ENCODE results near the gene PKD2. TPM values are rescaled to one million over a fixed set of nuclear protein-coding genes. Genes with fewer than 3 reads are reported as not detected.
"Not testable (repeated sequence)": the region's sequence is repeated elsewhere in the genome, so short reads cannot be mapped to it uniquely, and the experiment has no call there.

PKD2 gene
- polyA plus RNA-seq, 1 donor from 2014 or later, result 54.8 TPM

DNA sequence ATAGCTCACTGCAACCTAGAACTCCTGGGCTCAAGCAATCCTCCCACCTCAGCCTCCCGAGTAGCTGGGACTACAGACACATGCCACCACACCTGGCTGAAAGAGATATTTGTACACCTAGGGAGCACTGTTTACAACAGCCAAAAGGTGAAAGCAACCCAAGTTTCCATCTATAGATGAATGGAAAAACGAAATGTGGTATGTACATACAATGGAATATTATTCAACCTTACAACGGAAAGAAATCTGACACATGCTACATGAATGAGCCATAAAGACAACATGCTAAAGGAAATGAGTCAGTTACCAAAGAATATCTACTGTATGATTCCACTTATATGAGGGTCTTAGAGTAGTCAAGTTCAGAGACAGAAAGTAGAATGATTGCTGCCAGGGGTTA lies 98.8 kb downstream of the PKD2 start:
- no peaks in the 10 kb centered on the region for H3K79me2 ChIP-seq (replicated peaks; ENCODE audit: insufficient read depth, low read length)
- no peak overlapping the region for H3K4me2 ChIP-seq (ENCODE audit: low read length)
- no peaks in the 10 kb centered on the region for H4K20me1 ChIP-seq (ENCODE audit: insufficient read depth)
- no peak overlapping the region for H3K9ac ChIP-seq (ENCODE audit: low read length)
- no peaks in the 10 kb centered on the region for H3K36me3 ChIP-seq (ENCODE audit: insufficient read depth, low read length)
- TF ChIP-seq EZH2 (IDR thresholded peaks at IDR 0.05; ENCODE audit: borderline replicate concordance, insufficient read depth, low read length, poor library complexity, severe bottlenecking) (no peak), RAD21 (conservative IDR thresholded peaks at IDR 0.05) (no peak), SMC3 (conservative IDR thresholded peaks at IDR 0.05; ENCODE audit: poor library complexity) (no peak), EP300 (conservative IDR thresholded peaks at IDR 0.05; ENCODE audit: poor library complexity, severe bottlenecking) (no peak), POLR2AphosphoS5 (IDR thresholded peaks at IDR 0.05) (no peak), MXI1 (conservative IDR thresholded peaks at IDR 0.05; ENCODE audit: poor library complexity, severe bottlenecking) (no peak), TAF1 (IDR thresholded peaks at IDR 0.05; ENCODE audit: low read depth) (no peak)
- TF ChIP-seq, protein P1, sequence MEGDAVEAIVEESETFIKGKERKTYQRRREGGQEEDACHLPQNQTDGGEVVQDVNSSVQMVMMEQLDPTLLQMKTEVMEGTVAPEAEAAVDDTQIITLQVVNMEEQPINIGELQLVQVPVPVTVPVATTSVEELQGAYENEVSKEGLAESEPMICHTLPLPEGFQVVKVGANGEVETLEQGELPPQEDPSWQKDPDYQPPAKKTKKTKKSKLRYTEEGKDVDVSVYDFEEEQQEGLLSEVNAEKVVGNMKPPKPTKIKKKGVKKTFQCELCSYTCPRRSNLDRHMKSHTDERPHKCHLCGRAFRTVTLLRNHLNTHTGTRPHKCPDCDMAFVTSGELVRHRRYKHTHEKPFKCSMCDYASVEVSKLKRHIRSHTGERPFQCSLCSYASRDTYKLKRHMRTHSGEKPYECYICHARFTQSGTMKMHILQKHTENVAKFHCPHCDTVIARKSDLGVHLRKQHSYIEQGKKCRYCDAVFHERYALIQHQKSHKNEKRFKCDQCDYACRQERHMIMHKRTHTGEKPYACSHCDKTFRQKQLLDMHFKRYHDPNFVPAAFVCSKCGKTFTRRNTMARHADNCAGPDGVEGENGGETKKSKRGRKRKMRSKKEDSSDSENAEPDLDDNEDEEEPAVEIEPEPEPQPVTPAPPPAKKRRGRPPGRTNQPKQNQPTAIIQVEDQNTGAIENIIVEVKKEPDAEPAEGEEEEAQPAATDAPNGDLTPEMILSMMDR (IDR thresholded peaks at IDR 0.05; ENCODE audit: poor library complexity, severe bottlenecking), result no peak
- TF ChIP-seq, protein P2, sequence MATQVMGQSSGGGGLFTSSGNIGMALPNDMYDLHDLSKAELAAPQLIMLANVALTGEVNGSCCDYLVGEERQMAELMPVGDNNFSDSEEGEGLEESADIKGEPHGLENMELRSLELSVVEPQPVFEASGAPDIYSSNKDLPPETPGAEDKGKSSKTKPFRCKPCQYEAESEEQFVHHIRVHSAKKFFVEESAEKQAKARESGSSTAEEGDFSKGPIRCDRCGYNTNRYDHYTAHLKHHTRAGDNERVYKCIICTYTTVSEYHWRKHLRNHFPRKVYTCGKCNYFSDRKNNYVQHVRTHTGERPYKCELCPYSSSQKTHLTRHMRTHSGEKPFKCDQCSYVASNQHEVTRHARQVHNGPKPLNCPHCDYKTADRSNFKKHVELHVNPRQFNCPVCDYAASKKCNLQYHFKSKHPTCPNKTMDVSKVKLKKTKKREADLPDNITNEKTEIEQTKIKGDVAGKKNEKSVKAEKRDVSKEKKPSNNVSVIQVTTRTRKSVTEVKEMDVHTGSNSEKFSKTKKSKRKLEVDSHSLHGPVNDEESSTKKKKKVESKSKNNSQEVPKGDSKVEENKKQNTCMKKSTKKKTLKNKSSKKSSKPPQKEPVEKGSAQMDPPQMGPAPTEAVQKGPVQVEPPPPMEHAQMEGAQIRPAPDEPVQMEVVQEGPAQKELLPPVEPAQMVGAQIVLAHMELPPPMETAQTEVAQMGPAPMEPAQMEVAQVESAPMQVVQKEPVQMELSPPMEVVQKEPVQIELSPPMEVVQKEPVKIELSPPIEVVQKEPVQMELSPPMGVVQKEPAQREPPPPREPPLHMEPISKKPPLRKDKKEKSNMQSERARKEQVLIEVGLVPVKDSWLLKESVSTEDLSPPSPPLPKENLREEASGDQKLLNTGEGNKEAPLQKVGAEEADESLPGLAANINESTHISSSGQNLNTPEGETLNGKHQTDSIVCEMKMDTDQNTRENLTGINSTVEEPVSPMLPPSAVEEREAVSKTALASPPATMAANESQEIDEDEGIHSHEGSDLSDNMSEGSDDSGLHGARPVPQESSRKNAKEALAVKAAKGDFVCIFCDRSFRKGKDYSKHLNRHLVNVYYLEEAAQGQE (IDR thresholded peaks at IDR 0.05; ENCODE audit: borderline replicate concordance), result no peak
- H3K9me2 ChIP-seq (ENCODE audit: insufficient read depth, low read length), result no peaks in the 10 kb centered on the region
- H3K9me3 ChIP-seq (ENCODE audit: low read length), result no peaks in the 10 kb centered on the region
- no peaks in the 10 kb centered on the region for H3K27me3 ChIP-seq (ENCODE audit: insufficient read depth, low read depth, low read length)
- H2AFZ ChIP-seq (ENCODE audit: low read depth, low read length), result no peak overlapping the region
- H3F3A ChIP-seq (ENCODE audit: insufficient read depth, low read length, poor library complexity, severe bottlenecking), result no peaks in the 10 kb centered on the region
- H3K27ac ChIP-seq (ENCODE audit: low read length), result no peak overlapping the region
- no peak overlapping the region for H3K4me3 ChIP-seq (ENCODE audit: low read length)

DNA sequence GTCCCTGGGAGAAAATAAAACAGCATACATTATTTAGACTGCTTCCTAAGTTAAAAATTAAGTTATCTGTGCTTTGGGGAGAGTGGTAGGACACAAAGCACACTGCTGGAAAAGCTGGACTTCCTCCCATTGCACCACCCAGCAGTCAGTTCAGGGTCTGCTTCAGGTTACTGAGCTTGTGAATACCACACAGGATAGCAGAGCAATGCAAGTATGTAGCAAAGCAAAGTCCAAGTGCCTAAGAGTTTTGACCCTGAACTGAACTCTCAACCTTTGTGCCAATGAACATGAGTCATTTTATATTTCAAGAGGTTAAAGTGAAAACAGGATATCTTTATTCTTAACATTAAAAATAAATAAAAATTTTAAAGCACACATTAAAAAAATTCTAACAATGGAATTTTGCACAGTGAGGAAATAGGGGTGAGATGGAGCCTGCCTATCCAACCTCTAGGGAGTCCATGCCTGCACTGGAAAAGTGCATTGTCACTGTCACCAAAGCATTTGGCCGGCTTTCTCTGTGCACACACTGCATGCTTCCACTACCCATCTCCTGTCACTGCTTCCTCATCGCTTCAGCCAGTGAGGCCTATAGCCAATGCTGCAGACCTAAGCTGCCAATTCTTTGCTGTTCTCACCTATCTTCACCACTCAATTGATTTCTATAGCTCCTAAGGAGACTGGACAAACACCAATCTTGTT lies 100.1 kb downstream of the PKD2 start:
- no peak overlapping the region for H3K4me2 ChIP-seq (ENCODE audit: low read length)
- H3K4me3 ChIP-seq (ENCODE audit: low read length), result no peak overlapping the region
- no peak overlapping the region for H2AFZ ChIP-seq (ENCODE audit: low read depth, low read length)
- H3F3A ChIP-seq (ENCODE audit: insufficient read depth, low read length, poor library complexity, severe bottlenecking), result no peaks in the 10 kb centered on the region
- no peaks in the 10 kb centered on the region for H3K9me2 ChIP-seq (ENCODE audit: insufficient read depth, low read length)
- no peak overlapping the region for H3K27ac ChIP-seq (ENCODE audit: low read length)
- H3K9me3 ChIP-seq (ENCODE audit: low read length), result no peaks in the 10 kb centered on the region
- no peaks in the 10 kb centered on the region for H3K79me2 ChIP-seq (replicated peaks; ENCODE audit: insufficient read depth, low read length)
- no peaks in the 10 kb centered on the region for H3K36me3 ChIP-seq (ENCODE audit: insufficient read depth, low read length)
- no peaks in the 10 kb centered on the region for H4K20me1 ChIP-seq (ENCODE audit: insufficient read depth)
- H3K9ac ChIP-seq (ENCODE audit: low read length), result no peak overlapping the region
- H3K27me3 ChIP-seq (ENCODE audit: insufficient read depth, low read depth, low read length), result no peaks in the 10 kb centered on the region
- TF ChIP-seq MXI1 (conservative IDR thresholded peaks at IDR 0.05; ENCODE audit: poor library complexity, severe bottlenecking) (no peak), EP300 (conservative IDR thresholded peaks at IDR 0.05; ENCODE audit: poor library complexity, severe bottlenecking) (no peak)
- TF ChIP-seq, protein P1 (IDR thresholded peaks at IDR 0.05; ENCODE audit: poor library complexity, severe bottlenecking), result no peak
- TF ChIP-seq, protein P2 (IDR thresholded peaks at IDR 0.05; ENCODE audit: borderline replicate concordance), result no peak

DNA sequence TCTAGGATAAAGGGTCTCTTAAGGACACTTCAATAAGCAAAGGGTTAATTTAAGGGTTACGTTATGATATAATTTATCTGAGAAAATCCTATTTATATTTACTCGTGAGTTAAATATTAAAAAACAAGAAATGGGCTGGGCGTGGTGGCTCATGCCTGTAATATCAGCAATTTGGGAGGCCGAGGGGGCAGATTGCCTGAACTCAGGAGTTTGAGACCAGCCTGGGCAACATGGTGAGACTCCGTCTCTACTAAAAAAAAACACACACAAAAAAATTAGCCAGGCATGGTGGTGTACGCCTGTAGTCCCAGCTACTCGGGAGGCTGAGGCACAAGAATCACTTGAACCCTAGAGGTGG lies 100.7 kb downstream of the PKD2 start:
- not testable (repeated sequence) for H3K36me3 ChIP-seq (ENCODE audit: insufficient read depth, low read length); H3F3A ChIP-seq (ENCODE audit: insufficient read depth, low read length, poor library complexity, severe bottlenecking); H4K20me1 ChIP-seq (ENCODE audit: insufficient read depth); H3K9me2 ChIP-seq (ENCODE audit: insufficient read depth, low read length); H3K9me3 ChIP-seq (ENCODE audit: low read length); H3K4me3 ChIP-seq (ENCODE audit: low read length); H3K79me2 ChIP-seq (replicated peaks; ENCODE audit: insufficient read depth, low read length); H3K9ac ChIP-seq (ENCODE audit: low read length); H2AFZ ChIP-seq (ENCODE audit: low read depth, low read length); H3K27ac ChIP-seq (ENCODE audit: low read length); H3K4me2 ChIP-seq (ENCODE audit: low read length); H3K27me3 ChIP-seq (ENCODE audit: insufficient read depth, low read depth, low read length)

Measured in neural cell (in vitro differentiated cells).